ENCODE data around the gene FBXO10.
"Not testable (repeated sequence)": the region's sequence is repeated elsewhere in the genome, so short reads cannot be mapped to it uniquely, and the experiment has no call there.

FBXO10 gene

GRCh38 chr9:37468620-37469019 is 107.6 kb downstream of the FBXO10 start:
- TF ChIP-seq CTCF (conservative IDR thresholded peaks at IDR 0.05; ENCODE audit: low read depth, low read length) = no peak
- H3K4me3 ChIP-seq (ENCODE audit: low read length) = no peak overlapping the region
- no peak for DNase-seq (ENCODE audit: low read depth)

- DNase-seq (ENCODE audit: low read depth); H3K4me3 ChIP-seq (ENCODE audit: low read length): not testable (repeated sequence)
These were observed 108.7 kb downstream of the FBXO10 start for GRCh38 chr9:37467530-37467929.

- no peak for TF ChIP-seq CTCF (conservative IDR thresholded peaks at IDR 0.05; ENCODE audit: low read depth, low read length)
- DNase-seq (ENCODE audit: low read depth) = no peak
- H3K4me3 ChIP-seq (ENCODE audit: low read length) = peak overlapping the region; percentile 89
These were observed 110.0 kb downstream of the FBXO10 start for GRCh38 chr9:37466037-37466709.

GRCh38 chr9:37465249-37466036 is 110.7 kb downstream of the FBXO10 start, which contains the start of gene ZBTB5:
Gene ZBTB5 (minus strand): TSS chr9:37465450. CDS start chr9:37442551, 22,899 bp downstream.
- no peak for TF ChIP-seq CTCF (conservative IDR thresholded peaks at IDR 0.05; ENCODE audit: low read depth, low read length)
- peak within 1 kb of the TSS; percentile 89 for H3K4me3 ChIP-seq (ENCODE audit: low read length)
- peak; percentile 100 for DNase-seq (ENCODE audit: low read depth)

- TF ChIP-seq CTCF (conservative IDR thresholded peaks at IDR 0.05; ENCODE audit: low read depth, low read length) = no peak
- peak; percentile 26 for DNase-seq (ENCODE audit: low read depth)
These were observed 111.5 kb downstream of the FBXO10 start for GRCh38 chr9:37464426-37465248.

GRCh38 chr9:37464006-37464405 is 112.2 kb downstream of the FBXO10 start:
- no peak for DNase-seq (ENCODE audit: low read depth)
- peak overlapping the region; percentile 89 for H3K4me3 ChIP-seq (ENCODE audit: low read length)

More at GRCh38 chr9:37464426-37465248, 111.5 kb downstream of the FBXO10 start:
- peak overlapping the region; percentile 89 for H3K4me3 ChIP-seq (ENCODE audit: low read length)

More at GRCh38 chr9:37464006-37464405, 112.2 kb downstream of the FBXO10 start:
- no peak for TF ChIP-seq CTCF (conservative IDR thresholded peaks at IDR 0.05; ENCODE audit: low read depth, low read length)

Measured in retinal pigment epithelial cell (primary cell).